Subcutaneous abdominal adipose tissue (tissue), 5 donors: ENCODE results near the gene GPC6.

Experiments used
- H3K27ac ChIP-seq: one replicate; pipeline ENCODE4 v1.7.0; 2013; ENCODE audit warnings: low read depth, mild to moderate bottlenecking, inconsistent platforms, low read length, moderate library complexity
- H3K27me3 ChIP-seq, 5 donors: one replicate each; pipeline ENCODE4 v1.7.0; 2013; ENCODE audit warnings: low read length in 5 of 5, inconsistent platforms in 1 of 5; ENCODE audit not compliant: control insufficient read depth in 5 of 5, insufficient read depth in 4 of 5
- H3K36me3 ChIP-seq, 5 donors: one replicate each; pipeline ENCODE4 v1.7.0; 2013; ENCODE audit warnings: low read length in 5 of 5; ENCODE audit not compliant: control insufficient read depth in 5 of 5, insufficient read depth in 5 of 5
- H3K4me1 ChIP-seq, 5 donors: one replicate each; pipeline ENCODE4 v1.7.0; 2013; ENCODE audit warnings: low read length in 5 of 5, mild to moderate bottlenecking in 3 of 5, moderate library complexity in 1 of 5; ENCODE audit not compliant: control insufficient read depth in 5 of 5, insufficient read depth in 5 of 5
- H3K4me3 ChIP-seq, 5 donors: one replicate each; pipeline ENCODE4 v1.7.0; 2013; ENCODE audit warnings: low read length in 5 of 5, low read depth in 1 of 5
- H3K9ac ChIP-seq, 5 donors: one replicate each; pipeline ENCODE4 v1.7.0; 2013; ENCODE audit warnings: low read length in 5 of 5, mild to moderate bottlenecking in 4 of 5, moderate library complexity in 3 of 5
- H3K9me3 ChIP-seq, 5 donors: one replicate each; pipeline ENCODE4 v1.7.0; 2013; ENCODE audit warnings: low read length in 5 of 5; ENCODE audit not compliant: control insufficient read depth in 5 of 5
- donor health status: healthy.
- donor health status: healthy.
- donor health status: healthy.
- donor health status: healthy.
- donor health status: healthy.

Gene GPC6

GRCh38 chr13:93345024-93345423 is 118.4 kb downstream of the GPC6 start:
- peaks cover 0 to 6% (median 0%) of the 10 kb centered on the region in 5 donors for H3K9me3 ChIP-seq
- H3K36me3 ChIP-seq = no peaks in the 10 kb centered on the region
- H3K4me3 ChIP-seq = no peak overlapping the region
- H3K9ac ChIP-seq = no peak overlapping the region
- no peaks in the 10 kb centered on the region for H3K27me3 ChIP-seq
- H3K27ac ChIP-seq = no peak overlapping the region
- H3K4me1 ChIP-seq = no peaks in the 10 kb centered on the region

- Histone ChIP-seq H3K27me3 (no peaks in the 10 kb centered on the region), H3K9me3 (peaks cover 0 to 6% (median 0%) of the 10 kb centered on the region in 5 donors), H3K4me1 (no peaks in the 10 kb centered on the region), H3K36me3 (no peaks in the 10 kb centered on the region), H3K9ac (no peak overlapping the region), H3K4me3 (no peak overlapping the region), H3K27ac (no peak overlapping the region)
Observed at GRCh38 chr13:93345770-93346169, 119.2 kb downstream of the GPC6 start.

GRCh38 chr13:93352616-93353015 is 126.0 kb downstream of the GPC6 start:
- Histone ChIP-seq H3K27me3 (no peaks in the 10 kb centered on the region), H3K9me3 (peaks cover 0 to 6% (median 0%) of the 10 kb centered on the region in 5 donors), H3K36me3 (no peaks in the 10 kb centered on the region), H3K9ac (no peak overlapping the region), H3K4me1 (no peaks in the 10 kb centered on the region), H3K4me3 (no peak overlapping the region), H3K27ac (no peak overlapping the region)

GRCh38 chr13:93355094-93355493 is 128.5 kb downstream of the GPC6 start:
- H3K9ac ChIP-seq = no peak overlapping the region

GRCh38 chr13:93356469-93356868 is 129.9 kb downstream of the GPC6 start:
- Histone ChIP-seq H3K27ac (no peak overlapping the region), H3K4me3 (no peak overlapping the region), H3K27me3 (no peaks in the 10 kb centered on the region), H3K4me1 (no peaks in the 10 kb centered on the region), H3K36me3 (no peaks in the 10 kb centered on the region), H3K9ac (no peak overlapping the region), H3K9me3 (no peaks in the 10 kb centered on the region)

More at GRCh38 chr13:93355094-93355493, 128.5 kb downstream of the GPC6 start:
- no peaks in the 10 kb centered on the region for H3K9me3 ChIP-seq
- no peaks in the 10 kb centered on the region for H3K4me1 ChIP-seq
- H3K36me3 ChIP-seq = no peaks in the 10 kb centered on the region
- H3K4me3 ChIP-seq = no peak overlapping the region
- H3K27ac ChIP-seq = no peak overlapping the region
- H3K27me3 ChIP-seq = no peaks in the 10 kb centered on the region

GRCh38 chr13:93360021-93360420 is 133.4 kb downstream of the GPC6 start:
- Histone ChIP-seq H3K4me1 (no peaks in the 10 kb centered on the region), H3K36me3 (no peaks in the 10 kb centered on the region), H3K9me3 (no peaks in the 10 kb centered on the region), H3K27me3 (no peaks in the 10 kb centered on the region), H3K27ac (no peak overlapping the region), H3K4me3 (no peak overlapping the region), H3K9ac (no peak overlapping the region)

GRCh38 chr13:93361703-93362102 is 135.1 kb downstream of the GPC6 start:
- no peaks in the 10 kb centered on the region for H3K9me3 ChIP-seq
- H3K4me1 ChIP-seq = no peaks in the 10 kb centered on the region
- no peak overlapping the region for H3K27ac ChIP-seq
- H3K4me3 ChIP-seq = no peak overlapping the region
- no peaks in the 10 kb centered on the region for H3K27me3 ChIP-seq
- no peaks in the 10 kb centered on the region for H3K36me3 ChIP-seq
- H3K9ac ChIP-seq = no peak overlapping the region

GRCh38 chr13:93364166-93364565 is 137.6 kb downstream of the GPC6 start:
- Histone ChIP-seq H3K36me3 (no peaks in the 10 kb centered on the region), H3K27me3 (no peaks in the 10 kb centered on the region), H3K9ac (no peak overlapping the region), H3K9me3 (peaks cover 0 to 2% (median 0%) of the 10 kb centered on the region in 5 donors), H3K4me1 (no peaks in the 10 kb centered on the region), H3K27ac (no peak overlapping the region), H3K4me3 (no peak overlapping the region)

GRCh38 chr13:93368296-93368695 is 141.7 kb downstream of the GPC6 start:
- Histone ChIP-seq H3K36me3 (no peaks in the 10 kb centered on the region), H3K4me3 (no peak overlapping the region), H3K9ac (no peak overlapping the region), H3K4me1 (no peaks in the 10 kb centered on the region), H3K27ac (no peak overlapping the region), H3K27me3 (no peaks in the 10 kb centered on the region), H3K9me3 (peaks cover 0 to 2% (median 0%) of the 10 kb centered on the region in 5 donors)

GRCh38 chr13:93368718-93369117 is 142.1 kb downstream of the GPC6 start:
- no peaks in the 10 kb centered on the region for H3K36me3 ChIP-seq
- no peak overlapping the region for H3K9ac ChIP-seq
- H3K27ac ChIP-seq = no peak overlapping the region
- H3K27me3 ChIP-seq = no peaks in the 10 kb centered on the region
- peaks cover 0 to 2% (median 0%) of the 10 kb centered on the region in 5 donors for H3K9me3 ChIP-seq
- no peaks in the 10 kb centered on the region for H3K4me1 ChIP-seq
- H3K4me3 ChIP-seq = no peak overlapping the region

- H3K9me3 ChIP-seq = peaks cover 0 to 2% (median 0%) of the 10 kb centered on the region in 5 donors
- no peaks in the 10 kb centered on the region for H3K4me1 ChIP-seq
- no peak overlapping the region for H3K9ac ChIP-seq
- H3K4me3 ChIP-seq = no peak overlapping the region
- H3K27ac ChIP-seq = no peak overlapping the region
- no peaks in the 10 kb centered on the region for H3K27me3 ChIP-seq
- no peaks in the 10 kb centered on the region for H3K36me3 ChIP-seq
Observed at GRCh38 chr13:93372856-93373255, 146.2 kb downstream of the GPC6 start.
